ENCODE measurements around the gene ZBED1.

ZBED1 gene

GRCh38 chrX:2500803-2501558, at the start of gene ZBED1, which contains the start of gene DHRSX:
ZBED1 (minus strand) TSS chrX:2500976; CDS start chrX:2490719, 10,257 bp downstream.
DHRSX (minus strand) TSS chrX:2500976; CDS start chrX:2500925, 51 bp downstream.
- TF ChIP-seq SUZ12 (IDR thresholded peaks at IDR 0.05; ENCODE audit: extremely low read depth, insufficient read depth, insufficient read length) (no peak), YY1 (IDR thresholded peaks at IDR 0.05; ENCODE audit: insufficient read depth, insufficient read length) (no peak), ZNF274 (IDR thresholded peaks at IDR 0.05; ENCODE audit: low read depth, low read length) (no peak)
- Histone ChIP-seq H3K36me3 (ENCODE audit: insufficient read depth, insufficient read length, low read length) (peaks cover 21% of the 10 kb centered on the region), H3K4me3 (ENCODE audit: insufficient read length, low read depth) (peak within 1 kb of the TSS; percentile 76), H3K27me3 (ENCODE audit: insufficient read depth, insufficient read length) (no peaks in the 10 kb centered on the region), H3K9ac (ENCODE audit: insufficient read length, low read depth) (peak within 1 kb of the TSS; percentile 90), H3K9me3 (ENCODE audit: insufficient read depth, low read length) (no peaks in the 10 kb centered on the region), H3K4me1 (ENCODE audit: insufficient read depth, insufficient read length) (no peaks in the 10 kb centered on the region)
- DNase-seq (ENCODE audit: low read depth, low spot score): no peak

DNA sequence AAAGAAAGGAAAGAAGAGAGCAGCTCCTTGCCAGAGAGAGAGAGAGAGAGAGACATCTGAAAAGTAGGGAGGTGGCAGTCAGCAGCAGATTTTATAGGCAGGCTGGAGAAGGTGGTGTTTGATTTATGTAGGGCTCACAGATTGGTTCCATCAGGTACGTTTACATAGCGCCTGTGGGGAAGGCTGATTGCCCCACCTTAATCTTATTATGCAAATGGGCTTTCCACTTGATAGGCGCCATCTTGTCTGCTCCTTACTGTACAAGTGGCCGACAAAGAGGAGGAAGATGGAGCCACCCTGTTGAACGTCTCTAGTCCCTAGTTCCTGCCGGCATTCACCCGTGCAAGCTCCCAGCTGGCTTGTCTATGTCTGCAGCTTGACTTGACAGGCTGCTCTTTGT, 49.1 kb upstream of the ZBED1 start:
- no peak for TF ChIP-seq ZNF274 (IDR thresholded peaks at IDR 0.05; ENCODE audit: low read depth, low read length)
- no peak for TF ChIP-seq SUZ12 (IDR thresholded peaks at IDR 0.05; ENCODE audit: extremely low read depth, insufficient read depth, insufficient read length)
- TF ChIP-seq YY1 (IDR thresholded peaks at IDR 0.05; ENCODE audit: insufficient read depth, insufficient read length): no peak
- H3K27me3 ChIP-seq (ENCODE audit: insufficient read depth, insufficient read length): no peaks in the 10 kb centered on the region
- no peak overlapping the region for H3K4me3 ChIP-seq (ENCODE audit: insufficient read length, low read depth)
- peaks cover 23% of the 10 kb centered on the region for H3K9me3 ChIP-seq (ENCODE audit: insufficient read depth, low read length)
- H3K9ac ChIP-seq (ENCODE audit: insufficient read length, low read depth): no peak overlapping the region
- H3K4me1 ChIP-seq (ENCODE audit: insufficient read depth, insufficient read length): peaks cover 3% of the 10 kb centered on the region
- no peaks in the 10 kb centered on the region for H3K36me3 ChIP-seq (ENCODE audit: insufficient read depth, insufficient read length, low read length)
- DNase-seq (ENCODE audit: low read depth, low spot score): no peak

- DNase-seq (ENCODE audit: low read depth, low spot score): peak; percentile 33
- TF ChIP-seq ZNF274 (IDR thresholded peaks at IDR 0.05; ENCODE audit: low read depth, low read length) (no peak), YY1 (IDR thresholded peaks at IDR 0.05; ENCODE audit: insufficient read depth, insufficient read length) (no peak), SUZ12 (IDR thresholded peaks at IDR 0.05; ENCODE audit: extremely low read depth, insufficient read depth, insufficient read length) (no peak)
- peaks cover 15% of the 10 kb centered on the region; the same call in 1 of the 2 replicates for H3K9me3 ChIP-seq (ENCODE audit: insufficient read depth, low read length)
- H3K27me3 ChIP-seq (ENCODE audit: insufficient read depth, insufficient read length): no peaks in the 10 kb centered on the region
- H3K36me3 ChIP-seq (ENCODE audit: insufficient read depth, insufficient read length, low read length): no peaks in the 10 kb centered on the region
- peaks cover 3% of the 10 kb centered on the region for H3K4me1 ChIP-seq (ENCODE audit: insufficient read depth, insufficient read length)
- no peak overlapping the region for H3K4me3 ChIP-seq (ENCODE audit: insufficient read length, low read depth)
- H3K9ac ChIP-seq (ENCODE audit: insufficient read length, low read depth): no peak overlapping the region
Measured at GRCh38 chrX:2548711-2549423, 48.1 kb upstream of the ZBED1 start.

- no peak overlapping the region for H3K4me3 ChIP-seq (ENCODE audit: insufficient read length, low read depth)
- H3K36me3 ChIP-seq (ENCODE audit: insufficient read depth, insufficient read length, low read length): no peaks in the 10 kb centered on the region
- no peaks in the 10 kb centered on the region for H3K27me3 ChIP-seq (ENCODE audit: insufficient read depth, insufficient read length)
- TF ChIP-seq ZNF274 (IDR thresholded peaks at IDR 0.05; ENCODE audit: low read depth, low read length): no peak
- no peak for TF ChIP-seq SUZ12 (IDR thresholded peaks at IDR 0.05; ENCODE audit: extremely low read depth, insufficient read depth, insufficient read length)
- TF ChIP-seq YY1 (IDR thresholded peaks at IDR 0.05; ENCODE audit: insufficient read depth, insufficient read length): no peak
- peaks cover 3% of the 10 kb centered on the region for H3K4me1 ChIP-seq (ENCODE audit: insufficient read depth, insufficient read length)
- no peak for DNase-seq (ENCODE audit: low read depth, low spot score)
- H3K9ac ChIP-seq (ENCODE audit: insufficient read length, low read depth): no peak overlapping the region
- peaks cover 15% of the 10 kb centered on the region; the same call in 1 of the 2 replicates for H3K9me3 ChIP-seq (ENCODE audit: insufficient read depth, low read length)
Measured at GRCh38 chrX:2547736-2548135, 47.0 kb upstream of the ZBED1 start.

GRCh38 chrX:2546496-2546895, 45.7 kb upstream of the ZBED1 start:
- no peaks in the 10 kb centered on the region for H3K27me3 ChIP-seq (ENCODE audit: insufficient read depth, insufficient read length)
- TF ChIP-seq ZNF274 (IDR thresholded peaks at IDR 0.05; ENCODE audit: low read depth, low read length) (no peak), SUZ12 (IDR thresholded peaks at IDR 0.05; ENCODE audit: extremely low read depth, insufficient read depth, insufficient read length) (no peak), YY1 (IDR thresholded peaks at IDR 0.05; ENCODE audit: insufficient read depth, insufficient read length) (no peak)
- H3K4me3 ChIP-seq (ENCODE audit: insufficient read length, low read depth): no peak overlapping the region
- H3K9ac ChIP-seq (ENCODE audit: insufficient read length, low read depth): no peak overlapping the region
- DNase-seq (ENCODE audit: low read depth, low spot score): no peak
- peaks cover 15% of the 10 kb centered on the region; the same call in 1 of the 2 replicates for H3K9me3 ChIP-seq (ENCODE audit: insufficient read depth, low read length)
- peaks cover 3% of the 10 kb centered on the region for H3K4me1 ChIP-seq (ENCODE audit: insufficient read depth, insufficient read length)
- no peaks in the 10 kb centered on the region for H3K36me3 ChIP-seq (ENCODE audit: insufficient read depth, insufficient read length, low read length)

DNA sequence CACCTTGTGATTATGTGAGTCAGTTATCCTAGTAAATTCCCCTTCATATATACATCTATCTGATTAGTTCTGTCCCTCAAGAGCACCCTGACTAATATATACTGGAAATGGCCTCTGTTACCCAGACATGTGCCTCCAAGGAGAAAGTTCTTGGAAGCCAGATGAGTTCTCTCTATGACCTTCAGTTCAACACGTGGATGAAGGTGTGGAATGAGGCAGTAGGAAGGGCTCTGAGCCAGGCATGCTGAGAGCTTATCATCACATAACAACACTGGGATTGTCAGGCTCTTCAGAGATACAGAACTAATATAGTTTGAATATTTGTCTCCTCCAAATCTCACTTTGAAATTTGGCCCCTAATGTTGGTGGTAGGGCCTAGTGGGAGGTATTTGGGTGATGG, 44.4 kb upstream of the ZBED1 start:
- Histone ChIP-seq H3K9me3 (ENCODE audit: insufficient read depth, low read length) (peaks cover 15% of the 10 kb centered on the region; the same call in 1 of the 2 replicates), H3K4me3 (ENCODE audit: insufficient read length, low read depth) (no peak overlapping the region), H3K4me1 (ENCODE audit: insufficient read depth, insufficient read length) (peaks cover 6% of the 10 kb centered on the region), H3K27me3 (ENCODE audit: insufficient read depth, insufficient read length) (no peaks in the 10 kb centered on the region), H3K9ac (ENCODE audit: insufficient read length, low read depth) (no peak overlapping the region), H3K36me3 (ENCODE audit: insufficient read depth, insufficient read length, low read length) (no peaks in the 10 kb centered on the region)
- TF ChIP-seq SUZ12 (IDR thresholded peaks at IDR 0.05; ENCODE audit: extremely low read depth, insufficient read depth, insufficient read length): no peak
- no peak for TF ChIP-seq YY1 (IDR thresholded peaks at IDR 0.05; ENCODE audit: insufficient read depth, insufficient read length)
- TF ChIP-seq ZNF274 (IDR thresholded peaks at IDR 0.05; ENCODE audit: low read depth, low read length): no peak
- no peak for DNase-seq (ENCODE audit: low read depth, low spot score)
